Epithelial cell of proximal tubule (primary cell): Measurements from ENCODE around the gene PLPP7. TPM values are rescaled to one million over a fixed set of nuclear protein-coding genes. Genes with fewer than 3 reads are reported as not detected.

ENCODE experiments used
- DNase-seq: peaks from one replicate; pipeline ENCODE4 v3.0.0-alpha.2; 2011; ENCODE audit warnings: low read depth
- H3K4me3 ChIP-seq: 2 replicates; pipeline ENCODE4 v1.5.1; 2011; ENCODE audit warnings: low read depth, mild to moderate bottlenecking, low read length
- CTCF ChIP-seq: conservative IDR thresholded peaks from 2 replicates; pipeline ENCODE4 v1.5.1; 2012; ENCODE audit warnings: low read depth, mild to moderate bottlenecking, low read length
- total RNA-seq: library from RNA; depleted of rRNA; stranded (reverse); fragments of >200 nt; gene quantifications from 2 replicates; pipeline ENCODE4 v1.2.3, GENCODE V29; 2015

PLPP7 gene
- total RNA-seq, 1 donor from 2014 or later = 2.2 TPM

- TF ChIP-seq CTCF = no peak
- H3K4me3 ChIP-seq = no peak overlapping the region
- no peak for DNase-seq
Observed at GRCh38 chr9:131307974-131308373, 18.5 kb downstream of the PLPP7 start.

- TF ChIP-seq CTCF = no peak
- no peak for DNase-seq
Observed at GRCh38 chr9:131308452-131308851, 18.9 kb downstream of the PLPP7 start.

GRCh38 chr9:131308906-131309529, 19.5 kb downstream of the PLPP7 start:
- TF ChIP-seq CTCF = no peak
- no peak overlapping the region for H3K4me3 ChIP-seq
- DNase-seq = no peak

More at GRCh38 chr9:131308452-131308851, 18.9 kb downstream of the PLPP7 start:
- no peak overlapping the region for H3K4me3 ChIP-seq

GRCh38 chr9:131309530-131310276, 20.2 kb downstream of the PLPP7 start:
- TF ChIP-seq CTCF = no peak
- no peak for DNase-seq
- no peak overlapping the region for H3K4me3 ChIP-seq

- no peak for DNase-seq
- TF ChIP-seq CTCF = no peak
- no peak overlapping the region for H3K4me3 ChIP-seq
Observed at GRCh38 chr9:131310833-131311554, 21.5 kb downstream of the PLPP7 start.

GRCh38 chr9:131312246-131312645, 22.7 kb downstream of the PLPP7 start:
- no peak for TF ChIP-seq CTCF
- H3K4me3 ChIP-seq = no peak overlapping the region

More at GRCh38 chr9:131312246-131312645, 22.7 kb downstream of the PLPP7 start:
- no peak for DNase-seq
